H1 (cell line): ENCODE measurements around the gene LINGO4. TPM values are rescaled to one million over a fixed set of nuclear protein-coding genes. Genes with fewer than 3 reads are reported as not detected.

ENCODE experiments used
- CHD7 ChIP-seq: fragments of 300-600 bp; sonication (generic); IDR thresholded peaks from 2 replicates; pipeline ENCODE4 v1.7.1; 2012; ENCODE audit warnings: low read length, moderate library complexity, mild to moderate bottlenecking, inconsistent platforms; ENCODE audit not compliant: insufficient replicate concordance
- KDM4A ChIP-seq: IDR thresholded peaks from one replicate; pipeline ENCODE4 v1.7.1; 2012; ENCODE audit warnings: low read depth, mild to moderate bottlenecking, moderate library complexity, low read length, inconsistent platforms; ENCODE audit not compliant: severe bottlenecking
- KDM5A ChIP-seq: fragments of 200-600 bp; IDR thresholded peaks from 2 replicates; pipeline ENCODE4 v1.7.1; 2012; ENCODE audit warnings: mild to moderate bottlenecking, low read length, inconsistent platforms, mixed read lengths
- POLR2AphosphoS5 ChIP-seq: IDR thresholded peaks from 2 replicates; pipeline ENCODE4 v1.6.1; 2011; ENCODE audit warnings: low read depth, low read length
- SRF ChIP-seq: IDR thresholded peaks from 2 replicates; pipeline ENCODE4 v1.6.1; 2011; ENCODE audit warnings: mild to moderate bottlenecking, low read depth, low read length, moderate library complexity
- SUZ12 ChIP-seq: fragments of 200-600 bp; sonication (generic); IDR thresholded peaks from 2 replicates; pipeline ENCODE4 v1.6.1; 2012; ENCODE audit warnings: mild to moderate bottlenecking, inconsistent platforms, low read length, moderate library complexity, mixed read lengths
- USF2 ChIP-seq: IDR thresholded peaks from 2 replicates; pipeline ENCODE4 v1.6.1; 2011; ENCODE audit warnings: low read length, improper control_type of control experiment
- polyA plus RNA-seq, 7 experiments: library from polyadenylated mRNA; depleted of rRNA in 3 of 7; stranded (reverse) in 5 of 7; unstranded in 2 of 7; fragments of >200 nt in 5 of 7; fragments of 200-250 nt in 2 of 7; gene quantifications; 1 replicate in 5 of 7; 2 replicates in 1 of 7; 4 replicates in 1 of 7; pipeline versions ENCODE4 v1.2.1 to v1.2.3, GENCODE V29; 2011 to 2013; ENCODE audit warnings: missing spikeins in 2 of 7, mixed read lengths in 2 of 7
- total RNA-seq: library from RNA; stranded (reverse); fragmentation: NEBNext Ultra II Directional; extraction: Animal tissue kit (Norgen Biotek cat#: 25700); gene quantifications from 2 replicates; pipeline ENCODE4 v1.2.1, GENCODE V29; 2021
- TF ChIP-seq, protein P1 (sequence below): IDR thresholded peaks from 2 replicates; pipeline ENCODE4 v1.6.1; 2012; ENCODE audit warnings: inconsistent platforms

LINGO4 gene
- total and polyA plus RNA-seq, 2 of the 8 experiments (the other 6 are each of a cell fraction or from before 2014, with no cell fraction given), result 0.03 TPM; not detected in 1

- no peak for TF ChIP-seq CHD7
- TF ChIP-seq USF2, result no peak
- no peak for TF ChIP-seq KDM4A
- no peak for TF ChIP-seq SUZ12
- TF ChIP-seq SRF, result no peak
- TF ChIP-seq, protein P1, sequence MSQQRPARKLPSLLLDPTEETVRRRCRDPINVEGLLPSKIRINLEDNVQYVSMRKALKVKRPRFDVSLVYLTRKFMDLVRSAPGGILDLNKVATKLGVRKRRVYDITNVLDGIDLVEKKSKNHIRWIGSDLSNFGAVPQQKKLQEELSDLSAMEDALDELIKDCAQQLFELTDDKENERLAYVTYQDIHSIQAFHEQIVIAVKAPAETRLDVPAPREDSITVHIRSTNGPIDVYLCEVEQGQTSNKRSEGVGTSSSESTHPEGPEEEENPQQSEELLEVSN, result no peak
- TF ChIP-seq KDM5A, result no peak
- no peak for TF ChIP-seq POLR2AphosphoS5
Measured at GRCh38 chr1:151829352-151830046, 24.3 kb upstream of the LINGO4 start (continued).
